LoVo (cell line): ENCODE data around the gene MYO9B.
"Not testable (repeated sequence)": the region's sequence is repeated elsewhere in the genome, so short reads cannot be mapped to it uniquely, and the experiment has no call there.

Experiments
- DNase-seq: peaks from one replicate; pipeline ENCODE4 v3.0.0-alpha.2; 2016; ENCODE audit warnings: low spot score

Gene MYO9B

GRCh38 chr19:17145546-17146497, 70.2 kb downstream of the MYO9B start:
- no peak for DNase-seq

- DNase-seq: no peak
Measured at GRCh38 chr19:17148130-17148529, 72.6 kb downstream of the MYO9B start.

GRCh38 chr19:17149393-17150135, 74.0 kb downstream of the MYO9B start:
- DNase-seq: no peak

GRCh38 chr19:17153996-17154395, 78.4 kb downstream of the MYO9B start:
- no peak for DNase-seq

- DNase-seq: no peak
Measured at GRCh38 chr19:17155251-17155650, 79.7 kb downstream of the MYO9B start.

- DNase-seq: no peak
Measured at GRCh38 chr19:17156296-17156946, 80.8 kb downstream of the MYO9B start.

GRCh38 chr19:17156947-17157302, 81.3 kb downstream of the MYO9B start:
- no peak for DNase-seq

GRCh38 chr19:17158584-17158983, 83.0 kb downstream of the MYO9B start:
- no peak for DNase-seq

- no peak for DNase-seq
Measured at GRCh38 chr19:17159466-17160393, 84.2 kb downstream of the MYO9B start.

- DNase-seq: no peak
Measured at GRCh38 chr19:17160908-17161307, 85.3 kb downstream of the MYO9B start.

- DNase-seq: not testable (repeated sequence)
Measured at GRCh38 chr19:17162131-17162530, 86.6 kb downstream of the MYO9B start.

GRCh38 chr19:17162580-17162979, 87.0 kb downstream of the MYO9B start:
- DNase-seq: no peak

- no peak for DNase-seq
Measured at GRCh38 chr19:17163652-17164051, 88.1 kb downstream of the MYO9B start.

GRCh38 chr19:17164639-17165038, 89.1 kb downstream of the MYO9B start:
- no peak for DNase-seq

- DNase-seq: no peak
Measured at GRCh38 chr19:17165715-17166114, 90.1 kb downstream of the MYO9B start.

GRCh38 chr19:17170538-17171297, 95.1 kb downstream of the MYO9B start:
- no peak for DNase-seq

- DNase-seq: no peak
Measured at GRCh38 chr19:17171874-17172273, 96.3 kb downstream of the MYO9B start.

- no peak for DNase-seq
Measured at GRCh38 chr19:17172624-17173345, 97.2 kb downstream of the MYO9B start.

- no peak for DNase-seq
Measured at GRCh38 chr19:17178291-17178690, 102.7 kb downstream of the MYO9B start.
